Measurements from ENCODE around the gene NDC1.

GRCh38 chr1:53718443-53718842, 119.7 kb downstream of the NDC1 start:
- TF ChIP-seq USF2 (IDR thresholded peaks at IDR 0.05; ENCODE audit: borderline replicate concordance, low read depth, low read length) (no peak), REST (IDR thresholded peaks at IDR 0.05; ENCODE audit: low read depth, low read length) (no peak), RCOR1 (IDR thresholded peaks at IDR 0.05; ENCODE audit: low read length) (no peak), CTCF (IDR thresholded peaks at IDR 0.05) (no peak), MXI1 (IDR thresholded peaks at IDR 0.05; ENCODE audit: low read depth, low read length) (no peak), POLR2AphosphoS5 (IDR thresholded peaks at IDR 0.05; ENCODE audit: low read depth, low read length) (no peak), ZBTB33 (IDR thresholded peaks at IDR 0.05; ENCODE audit: borderline replicate concordance, low read depth) (no peak), TAF1 (IDR thresholded peaks at IDR 0.05; ENCODE audit: borderline replicate concordance, low read depth, low read length) (no peak), FOSL2 (IDR thresholded peaks at IDR 0.05; ENCODE audit: borderline replicate concordance, low read depth) (no peak), GABPA (IDR thresholded peaks at IDR 0.05; ENCODE audit: low read depth) (no peak)

Measured in SK-N-SH (cell line).